GM21737 (cell line): ENCODE results near the gene CD44.
A peak's percentile ranks its signal among the peaks of the same experiment; 100 is the strongest.
"Not testable (repeated sequence)": the region's sequence is repeated elsewhere in the genome, so short reads cannot be mapped to it uniquely, and the experiment has no call there.

Source experiments
- ATAC-seq: cut with Tn5 transposase; IDR thresholded peaks from one replicate; pipeline ENCODE4 v1.9.1; 2021; ENCODE audit warnings: mild to moderate bottlenecking, moderate library complexity; ENCODE audit not compliant: unreplicated experiment

CD44 gene

GRCh38 chr11:35138943-35139721 lies at the start of gene CD44:
Gene CD44 (plus strand): TSS chr11:35139171. CDS start chr11:35139304, 133 bp downstream.
- ATAC-seq = no peak

GRCh38 chr11:35089666-35090065 lies 49.3 kb upstream of the CD44 start:
- no peak for ATAC-seq

- ATAC-seq = no peak
These were observed 48.8 kb upstream of the CD44 start for GRCh38 chr11:35090125-35090524.

GRCh38 chr11:35090991-35091390 lies 48.0 kb upstream of the CD44 start:
- not testable (repeated sequence) for ATAC-seq

- ATAC-seq = no peak
These were observed 42.2 kb upstream of the CD44 start for GRCh38 chr11:35096723-35097122.

- no peak for ATAC-seq
These were observed 41.0 kb upstream of the CD44 start for GRCh38 chr11:35097814-35098455.

GRCh38 chr11:35098855-35099254 lies 40.1 kb upstream of the CD44 start:
- ATAC-seq = no peak

- no peak for ATAC-seq
These were observed 39.5 kb upstream of the CD44 start for GRCh38 chr11:35099278-35100012.

GRCh38 chr11:35100013-35100383 lies 39.0 kb upstream of the CD44 start:
- ATAC-seq = no peak

- no peak for ATAC-seq
These were observed 37.7 kb upstream of the CD44 start for GRCh38 chr11:35101223-35101622.

- ATAC-seq = no peak
These were observed 36.7 kb upstream of the CD44 start for GRCh38 chr11:35102267-35102666.

GRCh38 chr11:35103366-35104208 lies 35.4 kb upstream of the CD44 start:
- no peak for ATAC-seq

- no peak for ATAC-seq
These were observed 34.3 kb upstream of the CD44 start for GRCh38 chr11:35104655-35105054.

GRCh38 chr11:35105319-35106079 lies 33.5 kb upstream of the CD44 start:
- ATAC-seq = no peak

- ATAC-seq = peak; percentile 65
These were observed 32.4 kb upstream of the CD44 start for GRCh38 chr11:35106595-35106994.

GRCh38 chr11:35107861-35108260 lies 31.1 kb upstream of the CD44 start:
- ATAC-seq = no peak

GRCh38 chr11:35108336-35108735 lies 30.6 kb upstream of the CD44 start:
- ATAC-seq = not testable (repeated sequence)

- ATAC-seq = no peak
These were observed 29.9 kb upstream of the CD44 start for GRCh38 chr11:35109041-35109440.

GRCh38 chr11:35109827-35110226 lies 29.1 kb upstream of the CD44 start:
- ATAC-seq = no peak
